ENCODE measurements around the gene C9orf57. TPM values are rescaled to one million over a fixed set of nuclear protein-coding genes. Genes with fewer than 3 reads are reported as not detected.
"Not testable (repeated sequence)": the region's sequence is repeated elsewhere in the genome, so short reads cannot be mapped to it uniquely, and the experiment has no call there.

Gene C9orf57, protein sequence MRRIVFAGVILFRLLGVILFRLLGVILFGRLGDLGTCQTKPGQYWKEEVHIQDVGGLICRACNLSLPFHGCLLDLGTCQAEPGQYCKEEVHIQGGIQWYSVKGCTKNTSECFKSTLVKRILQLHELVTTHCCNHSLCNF
- total RNA-seq: not detected

DNA sequence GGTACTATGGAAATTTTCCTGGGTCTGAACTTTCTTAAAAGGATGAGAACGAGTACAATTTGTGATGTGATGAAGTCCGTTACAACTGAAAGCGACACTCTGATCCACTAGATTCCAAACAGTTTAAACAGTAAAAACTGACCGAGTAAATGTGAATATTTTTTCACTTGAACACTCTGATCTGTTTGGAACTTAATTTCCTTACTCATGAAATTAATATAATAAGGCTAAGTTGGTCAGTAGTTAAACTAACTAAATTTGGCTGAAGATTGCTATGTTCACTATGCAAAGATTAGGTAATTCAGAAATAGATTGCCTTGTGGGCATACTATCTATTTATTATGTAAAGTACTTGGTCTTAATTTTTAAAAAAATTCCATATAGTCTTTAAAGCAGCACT is at the start of gene C9orf57:
C9orf57 (minus strand) TSS at position 101 of the 400 bp plus-strand sequence. CDS start 1,282 bp downstream, outside the sequence.
- H3K4me1 ChIP-seq: no peaks in the 10 kb centered on the region
- H3K9me3 ChIP-seq: no peaks in the 10 kb centered on the region
- no peak for DNase-seq (ENCODE audit: low spot score in 2 of 2)
- no peaks in the 10 kb centered on the region for H3K36me3 ChIP-seq
- 94% methylated on average over 4 of the region's 4 CpGs for WGBS
- no peaks in the 10 kb centered on the region for H3K27me3 ChIP-seq
- TF ChIP-seq CTCF (IDR thresholded peaks at IDR 0.05) (no peak), POLR2A (IDR thresholded peaks at IDR 0.05) (no peak), EP300 (IDR thresholded peaks at IDR 0.05) (no peak), POLR2AphosphoS5 (IDR thresholded peaks at IDR 0.05) (no peak)
- no peak within 1 kb of the TSS for H3K27ac ChIP-seq
- H3K4me3 ChIP-seq: no peak within 1 kb of the TSS

DNA sequence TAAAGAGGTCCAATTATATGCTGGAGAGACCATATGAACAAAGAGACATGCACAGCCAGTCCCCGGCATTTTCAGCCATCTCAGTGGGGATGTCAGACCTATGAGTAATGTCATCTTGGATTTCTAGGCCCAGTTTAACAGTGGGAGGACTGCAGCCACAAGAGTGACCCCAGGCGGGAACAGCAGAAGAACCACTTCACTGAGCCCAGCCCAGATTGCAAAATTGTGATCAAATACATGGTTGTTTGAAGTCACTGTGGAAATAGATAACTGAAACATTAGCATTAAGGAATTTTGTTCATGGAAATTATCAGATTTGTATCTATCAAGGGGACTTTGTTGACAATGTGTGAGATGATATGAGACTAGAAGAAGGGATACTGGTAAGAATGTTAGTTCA is 42.1 kb upstream of the C9orf57 start:
- Histone ChIP-seq H3K36me3 (no peaks in the 10 kb centered on the region), H3K27ac (no peak overlapping the region), H3K4me3 (no peak overlapping the region), H3K4me1 (no peaks in the 10 kb centered on the region), H3K9me3 (no peaks in the 10 kb centered on the region), H3K27me3 (no peaks in the 10 kb centered on the region)
- no peak for DNase-seq (ENCODE audit: low spot score in 2 of 2)
- WGBS: 90% methylated on average over 2 of the region's 2 CpGs
- TF ChIP-seq EP300 (IDR thresholded peaks at IDR 0.05) (no peak), CTCF (IDR thresholded peaks at IDR 0.05) (no peak), POLR2A (IDR thresholded peaks at IDR 0.05) (no peak), POLR2AphosphoS5 (IDR thresholded peaks at IDR 0.05) (no peak)

DNA sequence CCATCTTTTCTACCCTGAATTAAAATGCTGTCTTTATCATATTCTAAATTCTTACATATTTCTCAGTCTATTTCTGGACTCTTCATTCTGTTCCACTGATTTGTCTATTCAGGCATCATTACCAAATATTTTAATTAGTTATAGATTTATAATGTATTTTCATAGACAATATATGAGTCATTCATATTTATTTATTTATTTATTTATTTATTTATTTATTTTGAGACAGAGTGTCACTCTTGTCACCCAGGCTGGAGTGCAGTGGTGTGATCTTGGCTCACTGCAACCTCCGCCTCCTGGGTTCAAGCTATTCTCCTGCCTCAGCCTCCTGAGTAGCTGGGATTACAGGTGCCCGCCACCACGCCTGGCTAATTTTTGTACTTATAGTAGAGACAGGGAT is 35.1 kb upstream of the C9orf57 start:
- not testable (repeated sequence) for H3K27me3 ChIP-seq; H3K27ac ChIP-seq; H3K36me3 ChIP-seq; H3K9me3 ChIP-seq; DNase-seq (ENCODE audit: low spot score in 2 of 2); H3K4me1 ChIP-seq; H3K4me3 ChIP-seq
- 61% methylated on average over 3 of the region's 3 CpGs for WGBS

DNA sequence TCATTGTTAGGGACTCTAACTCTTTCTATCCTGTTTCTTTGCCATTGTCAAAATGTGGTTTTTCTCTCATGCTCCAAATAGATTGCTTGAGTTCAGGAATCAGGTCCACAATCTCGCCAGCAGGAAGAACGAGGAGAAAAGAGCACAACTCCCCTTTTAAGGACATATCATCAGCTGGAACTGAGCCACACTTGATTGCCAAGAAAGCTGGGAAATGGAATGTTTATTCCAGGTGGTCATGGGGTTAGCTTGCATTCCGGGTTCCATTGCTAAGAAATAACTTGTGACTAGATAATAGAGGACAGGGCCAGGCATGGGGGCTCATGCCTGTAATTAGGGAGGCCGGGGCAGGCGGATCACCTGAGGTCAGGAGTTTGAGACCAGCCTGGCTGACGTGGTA is 32.4 kb upstream of the C9orf57 start:
- no peak for TF ChIP-seq EP300 (IDR thresholded peaks at IDR 0.05)
- TF ChIP-seq POLR2AphosphoS5 (IDR thresholded peaks at IDR 0.05): no peak
- no peak for TF ChIP-seq POLR2A (IDR thresholded peaks at IDR 0.05)
- no peak for TF ChIP-seq CTCF (IDR thresholded peaks at IDR 0.05)
- H3K36me3 ChIP-seq: no peaks in the 10 kb centered on the region
- H3K27me3 ChIP-seq: no peaks in the 10 kb centered on the region

GRCh38 chr9:72089451-72090130 is 29.2 kb upstream of the C9orf57 start:
- no peak for DNase-seq (ENCODE audit: low spot score in 2 of 2)
- no peaks in the 10 kb centered on the region for H3K27me3 ChIP-seq
- no peak overlapping the region for H3K4me3 ChIP-seq
- TF ChIP-seq EP300 (IDR thresholded peaks at IDR 0.05) (no peak), POLR2AphosphoS5 (IDR thresholded peaks at IDR 0.05) (no peak), POLR2A (IDR thresholded peaks at IDR 0.05) (no peak), CTCF (IDR thresholded peaks at IDR 0.05) (no peak)
- H3K27ac ChIP-seq: no peak overlapping the region
- H3K36me3 ChIP-seq: no peaks in the 10 kb centered on the region
- H3K4me1 ChIP-seq: no peaks in the 10 kb centered on the region
- H3K9me3 ChIP-seq: no peaks in the 10 kb centered on the region
- 66% methylated on average over 2 of the region's 2 CpGs for WGBS

More for the DNA sequence above, 32.4 kb upstream of the C9orf57 start:
- WGBS: 84% methylated on average over 6 of the region's 6 CpGs
- Histone ChIP-seq H3K9me3 (no peaks in the 10 kb centered on the region), H3K27ac (no peak overlapping the region), H3K4me3 (no peak overlapping the region), H3K4me1 (no peaks in the 10 kb centered on the region)
- no peak for DNase-seq (ENCODE audit: low spot score in 2 of 2)
